ENCODE measurements around the gene CEBPA.
A peak's percentile ranks its signal among the peaks of the same experiment; 100 is the strongest.

The CEBPA gene

GRCh38 chr19:33302175-33302973, at the start of gene CEBPA:
TSS of gene CEBPA (minus strand) at chr19:33302534. CDS start at chr19:33302414, 120 bp downstream.
- peak; percentile 25 to 43 (median 32) for DNase-seq (ENCODE audit: low read depth in 3 of 3)

- DNase-seq (ENCODE audit: low read depth in 3 of 3), result no peak
These were observed 48.4 kb upstream of the CEBPA start for GRCh38 chr19:33350538-33351309.

- no peak for DNase-seq (ENCODE audit: low read depth in 3 of 3)
These were observed 47.3 kb upstream of the CEBPA start for GRCh38 chr19:33349319-33350289.

GRCh38 chr19:33348301-33349010, 46.1 kb upstream of the CEBPA start:
- no peak for DNase-seq (ENCODE audit: low read depth in 3 of 3)

GRCh38 chr19:33347300-33347699, 45.0 kb upstream of the CEBPA start:
- DNase-seq (ENCODE audit: low read depth in 3 of 3), result no peak

GRCh38 chr19:33346665-33347064, 44.3 kb upstream of the CEBPA start:
- DNase-seq (ENCODE audit: low read depth in 3 of 3), result no peak

- no peak for DNase-seq (ENCODE audit: low read depth in 3 of 3)
These were observed 42.8 kb upstream of the CEBPA start for GRCh38 chr19:33345163-33345562.

- DNase-seq (ENCODE audit: low read depth in 3 of 3), result no peak
These were observed 42.2 kb upstream of the CEBPA start for GRCh38 chr19:33344573-33344925.

- no peak for DNase-seq (ENCODE audit: low read depth in 3 of 3)
These were observed 41.7 kb upstream of the CEBPA start for GRCh38 chr19:33343859-33344572.

- no peak for DNase-seq (ENCODE audit: low read depth in 3 of 3)
These were observed 41.0 kb upstream of the CEBPA start for GRCh38 chr19:33343301-33343700.

- no peak for DNase-seq (ENCODE audit: low read depth in 3 of 3)
These were observed 38.7 kb upstream of the CEBPA start for GRCh38 chr19:33340991-33341390.

- no peak for DNase-seq (ENCODE audit: low read depth in 3 of 3)
These were observed 37.0 kb upstream of the CEBPA start for GRCh38 chr19:33339016-33339984.

- no peak for DNase-seq (ENCODE audit: low read depth in 3 of 3)
These were observed 33.1 kb upstream of the CEBPA start for GRCh38 chr19:33335446-33335845.

- no peak for DNase-seq (ENCODE audit: low read depth in 3 of 3)
These were observed 31.9 kb upstream of the CEBPA start for GRCh38 chr19:33334271-33334670.

- DNase-seq (ENCODE audit: low read depth in 3 of 3), result no peak
These were observed 31.3 kb upstream of the CEBPA start for GRCh38 chr19:33333642-33334041.

GRCh38 chr19:33333151-33333550, 30.8 kb upstream of the CEBPA start:
- DNase-seq (ENCODE audit: low read depth in 3 of 3), result no peak

GRCh38 chr19:33332248-33332647, 29.9 kb upstream of the CEBPA start:
- no peak for DNase-seq (ENCODE audit: low read depth in 3 of 3)

- DNase-seq (ENCODE audit: low read depth in 3 of 3), result no peak
These were observed 27.4 kb upstream of the CEBPA start for GRCh38 chr19:33329736-33330135.

GRCh38 chr19:33329060-33329459, 26.7 kb upstream of the CEBPA start:
- DNase-seq (ENCODE audit: low read depth in 3 of 3), result no peak

All from stimulated activated CD4-positive, alpha-beta T cell treated with anti-CD3 and anti-CD28 coated beads, TNF-alpha, amount 100 ng/mL, for 48 hours (primary cell).